Erythroblast (primary cell): ENCODE results near the gene HLF.

ENCODE experiments used
- GATA1 ChIP-seq: IDR thresholded peaks from 2 replicates; pipeline ENCODE4 v1.6.1; 2011; ENCODE audit warnings: low read depth, mild to moderate bottlenecking, control low read depth, low read length, moderate library complexity
- POLR2A ChIP-seq: IDR thresholded peaks from 2 replicates; pipeline ENCODE4 v1.6.1; 2011; ENCODE audit warnings: mild to moderate bottlenecking, low read length

- TF ChIP-seq POLR2A (no peak), GATA1 (no peak)
Measured at GRCh38 chr17:55316499-55316898, 51.7 kb downstream of the HLF start.
